Prostate gland (tissue), 2 donors: Measurements from ENCODE around the gene ENOX1.

Experiments used
- CTCF ChIP-seq, 4 experiments: fragments of 200-600 bp in 2 of 4; fragments of 450-650 bp in 2 of 4; sonication (generic) in 2 of 4; IDR thresholded peaks; 1 replicate in 3 of 4; 2 replicates in 1 of 4; pipeline ENCODE4 v1.5.1; 2016 to 2019; ENCODE audit warnings: antibody characterized with exemption in 4 of 4, mild to moderate bottlenecking in 2 of 4, moderate library complexity in 2 of 4
- POLR2A ChIP-seq: fragments of 450-650 bp; IDR thresholded peaks from one replicate; pipeline ENCODE4 v1.6.1; 2016; ENCODE audit warnings: antibody characterized with exemption, mild to moderate bottlenecking
- POLR2AphosphoS5 ChIP-seq: sonication (generic); formaldehyde crosslinking; IDR thresholded peaks from one replicate; pipeline ENCODE4 v1.6.1; 2017; ENCODE audit warnings: antibody characterized with exemption

- TF ChIP-seq CTCF (IDR thresholded peaks at IDR 0.05) (no peak), POLR2A (no peak), POLR2AphosphoS5 (no peak)
Measured at GRCh38 chr13:43433691-43434141, 353.1 kb downstream of the ENOX1 start.
